ENCODE measurements around the gene CDH12.
"Not testable (repeated sequence)": the region's sequence is repeated elsewhere in the genome, so short reads cannot be mapped to it uniquely, and the experiment has no call there.

Gene CDH12

DNA sequence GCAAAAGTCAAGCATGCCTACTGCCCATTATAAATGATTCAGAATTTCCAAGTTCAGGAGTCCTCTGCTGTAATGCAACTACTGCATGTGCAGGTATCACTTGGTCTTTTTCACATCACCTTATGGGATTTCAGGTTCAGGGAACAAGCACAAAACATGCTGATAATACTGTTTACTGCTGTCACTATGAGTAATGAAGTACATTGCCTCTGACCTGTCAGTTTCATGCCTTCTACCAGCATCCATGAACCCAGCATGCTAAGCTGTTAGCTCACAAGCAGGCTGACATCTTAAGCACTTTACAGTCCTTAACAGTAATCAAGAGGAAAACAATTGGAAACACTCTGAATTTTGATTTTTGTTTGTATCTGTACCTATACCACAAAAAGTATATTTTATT lies 743.8 kb downstream of the CDH12 start:
- no peak for DNase-seq

DNA sequence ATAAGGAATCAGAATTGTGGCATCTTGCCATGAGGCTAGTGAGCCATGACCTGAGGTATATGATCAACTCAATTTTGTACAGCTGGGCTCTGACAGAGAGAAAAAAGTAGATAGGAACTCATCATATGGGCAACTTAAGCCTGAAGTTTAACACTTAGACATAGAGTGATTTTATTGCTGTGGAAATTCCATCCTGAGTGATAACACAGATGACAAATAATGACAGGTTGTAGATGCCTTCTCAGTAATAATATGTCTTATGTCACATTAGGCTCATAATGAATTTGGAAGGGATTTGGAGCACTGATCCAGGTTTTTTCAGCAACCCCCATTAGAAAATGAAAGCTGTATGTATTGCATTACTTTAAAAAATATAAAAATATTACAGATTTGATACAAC lies 744.6 kb downstream of the CDH12 start:
- DNase-seq = no peak

DNA sequence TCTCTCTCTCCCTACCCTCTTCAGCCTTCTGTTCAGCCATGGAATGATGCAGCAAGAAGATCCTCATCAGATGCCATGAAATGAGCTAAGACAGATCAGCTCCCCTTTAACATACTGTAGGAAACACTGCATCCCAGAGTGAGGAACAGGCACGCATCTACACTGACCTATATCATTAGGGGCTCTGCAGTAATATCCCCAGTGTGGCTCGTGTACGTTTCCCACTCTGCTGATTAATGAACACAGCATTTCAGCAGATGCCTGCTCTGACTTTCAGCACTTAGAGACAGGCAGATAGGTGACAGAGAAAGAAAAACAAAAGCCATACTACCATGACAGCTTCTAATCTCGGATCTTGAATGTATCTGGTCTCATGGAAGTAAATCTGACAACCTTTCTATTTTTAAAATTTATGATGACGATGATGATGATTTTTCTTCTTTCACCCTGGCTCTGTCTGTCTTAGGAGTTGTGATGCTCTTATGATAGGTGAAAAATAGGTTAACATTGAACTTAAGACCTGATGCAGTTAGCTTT lies 750.3 kb downstream of the CDH12 start:
- DNase-seq = no peak

DNA sequence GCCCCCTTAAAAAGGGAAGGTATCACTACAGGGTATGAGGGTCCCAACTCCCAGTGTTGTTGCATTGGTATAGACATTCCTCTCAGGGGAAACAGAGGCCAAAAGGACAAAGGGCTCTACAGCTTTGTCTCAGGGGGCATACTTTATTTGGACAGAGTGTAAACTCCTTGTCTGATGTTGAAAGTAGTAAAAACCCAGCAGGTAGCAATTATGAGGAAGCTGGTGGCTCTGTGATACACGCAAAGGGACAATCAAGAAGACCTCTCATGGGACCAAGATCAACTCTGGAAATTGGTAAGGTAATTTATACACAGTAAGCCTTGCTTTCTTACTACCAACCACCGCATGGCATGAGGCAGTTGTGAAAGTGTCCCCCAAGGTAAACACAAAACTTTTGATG lies 764.6 kb downstream of the CDH12 start:
- DNase-seq = no peak

DNA sequence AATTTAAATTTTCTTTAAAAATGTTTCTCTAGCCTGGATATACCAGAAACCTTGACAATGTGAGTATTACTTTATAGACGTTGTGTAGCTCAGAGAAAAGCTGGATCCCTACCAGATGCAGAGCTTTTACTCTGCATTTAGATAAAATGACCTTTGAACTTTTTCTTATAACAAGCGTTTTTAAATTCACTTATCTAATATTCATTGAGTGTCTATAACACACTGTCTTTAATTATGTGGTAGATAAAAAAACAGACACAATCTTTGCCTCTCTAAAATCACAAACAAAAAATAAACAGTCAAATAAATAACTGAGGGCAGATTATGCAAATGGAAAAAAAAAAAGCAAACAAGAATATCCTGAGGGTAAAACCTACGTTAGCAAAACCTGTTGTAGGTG lies 773.6 kb downstream of the CDH12 start:
- no peak for DNase-seq

DNA sequence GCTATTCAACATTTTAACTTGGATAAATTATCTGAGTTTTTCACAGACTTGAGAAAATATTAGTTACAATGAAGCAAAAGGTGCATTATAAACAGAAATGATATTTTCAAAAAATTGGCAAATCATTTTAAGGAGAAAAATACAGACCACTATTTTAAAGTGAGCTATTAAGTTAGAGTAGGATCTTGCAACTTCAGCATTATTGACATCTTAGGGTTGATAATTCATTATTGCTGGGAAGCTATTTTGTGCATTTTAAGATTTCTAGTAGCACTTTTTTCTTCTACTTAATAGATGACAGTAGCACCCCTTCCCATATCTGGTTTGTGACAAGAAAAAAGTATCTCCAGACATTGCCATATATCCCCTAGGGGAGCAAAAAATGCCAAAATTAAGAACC lies 774.1 kb downstream of the CDH12 start:
- DNase-seq = no peak

DNA sequence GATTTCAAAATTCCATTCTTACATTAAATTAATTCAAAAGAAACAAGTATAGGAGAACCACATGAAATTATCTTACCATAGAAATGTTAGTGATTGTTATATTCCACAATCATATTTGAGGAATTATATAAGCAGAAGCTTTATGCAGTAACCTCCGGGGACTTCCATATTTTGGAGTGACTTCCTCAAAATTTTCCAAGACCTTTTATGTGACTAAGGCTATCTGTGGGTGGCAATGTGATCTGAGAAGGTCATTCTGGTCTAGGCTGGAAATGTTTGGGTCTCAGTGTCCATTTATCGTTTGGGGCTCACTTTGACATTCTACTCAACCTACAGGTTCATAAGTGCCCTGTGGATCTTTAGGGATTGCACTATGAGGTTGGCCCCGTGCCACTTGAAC lies 776.6 kb downstream of the CDH12 start:
- DNase-seq = no peak

DNA sequence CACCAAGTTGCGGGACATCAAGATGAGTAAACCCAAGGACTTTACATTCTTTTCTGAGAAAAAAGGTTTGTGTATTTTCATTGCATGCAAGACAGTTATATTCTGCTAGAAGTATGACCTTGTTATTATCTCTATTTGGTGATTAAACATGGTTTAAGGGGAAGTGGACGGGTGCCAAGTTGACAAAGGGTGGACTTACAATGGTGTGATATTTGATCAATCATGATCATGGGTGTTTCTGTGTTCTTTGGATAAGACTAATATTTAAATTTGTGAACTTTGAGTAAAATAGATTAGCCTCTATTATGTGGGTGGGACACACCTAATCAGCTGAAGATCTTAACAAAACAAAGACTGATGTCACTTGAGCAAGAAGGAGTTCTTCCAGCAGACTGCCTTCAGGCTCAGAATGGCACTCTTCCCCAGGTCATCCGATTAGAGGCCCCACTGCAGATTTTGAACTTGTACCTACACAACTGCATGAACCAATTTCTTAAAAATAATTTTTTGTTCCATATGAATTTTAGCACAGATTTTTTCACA lies 782.9 kb downstream of the CDH12 start:
- no peak for DNase-seq

DNA sequence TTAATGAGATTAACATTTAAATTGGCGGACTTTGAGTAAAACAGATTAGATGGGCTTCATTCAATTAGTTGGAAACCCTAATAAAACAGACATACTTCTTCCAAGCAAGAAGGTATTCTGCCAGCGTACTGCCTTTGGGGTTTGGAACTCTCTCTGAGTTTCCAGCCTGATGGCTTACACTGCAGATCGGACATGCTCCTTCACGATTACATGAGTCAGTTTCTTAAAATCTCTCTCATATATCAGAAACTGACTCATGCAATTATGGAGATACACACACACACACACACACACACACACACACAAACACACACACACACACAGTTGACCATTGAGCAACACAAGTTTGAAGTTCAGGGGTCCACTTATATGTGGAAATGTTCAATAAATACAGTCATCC lies 789.4 kb downstream of the CDH12 start:
- DNase-seq = no peak

DNA sequence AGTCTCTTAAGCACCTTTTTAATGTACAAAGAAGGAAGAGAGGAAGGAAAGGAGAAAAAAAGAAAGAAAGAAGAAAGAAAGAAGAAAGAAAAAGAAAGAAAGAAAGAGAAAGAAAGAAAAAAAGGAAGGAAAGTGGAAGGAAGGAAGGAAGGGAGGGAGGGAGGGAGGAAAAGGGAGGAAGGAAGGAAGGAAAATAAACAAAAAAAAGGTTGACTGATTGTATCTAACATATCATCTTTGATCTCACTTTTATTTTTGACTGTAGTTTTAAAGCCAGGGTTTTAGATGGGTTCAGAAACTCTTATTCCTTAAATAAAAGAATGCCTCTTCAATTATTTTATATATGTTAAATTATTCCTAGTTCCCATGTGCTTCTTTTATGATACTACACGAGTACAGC lies 794.5 kb downstream of the CDH12 start:
- DNase-seq = no peak

DNA sequence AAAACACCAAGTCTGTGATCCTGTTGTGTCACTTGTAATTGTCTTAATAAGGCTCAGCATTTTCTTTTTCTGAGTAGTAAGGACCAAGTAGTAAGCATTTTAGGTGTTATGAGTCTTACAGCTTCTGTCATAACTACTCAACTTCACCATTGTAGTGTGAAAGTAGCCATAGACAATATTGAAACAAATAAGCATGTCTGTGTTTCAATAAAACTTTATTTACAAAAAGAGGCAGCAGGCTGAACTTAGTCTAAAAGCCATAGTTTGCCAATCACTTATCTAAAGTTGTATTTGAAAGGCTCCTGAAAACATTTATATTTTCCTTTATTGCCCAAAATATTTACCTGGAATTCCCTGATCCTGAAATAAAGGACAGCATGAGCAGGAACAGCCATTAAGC lies 796.1 kb downstream of the CDH12 start:
- no peak for DNase-seq

DNA sequence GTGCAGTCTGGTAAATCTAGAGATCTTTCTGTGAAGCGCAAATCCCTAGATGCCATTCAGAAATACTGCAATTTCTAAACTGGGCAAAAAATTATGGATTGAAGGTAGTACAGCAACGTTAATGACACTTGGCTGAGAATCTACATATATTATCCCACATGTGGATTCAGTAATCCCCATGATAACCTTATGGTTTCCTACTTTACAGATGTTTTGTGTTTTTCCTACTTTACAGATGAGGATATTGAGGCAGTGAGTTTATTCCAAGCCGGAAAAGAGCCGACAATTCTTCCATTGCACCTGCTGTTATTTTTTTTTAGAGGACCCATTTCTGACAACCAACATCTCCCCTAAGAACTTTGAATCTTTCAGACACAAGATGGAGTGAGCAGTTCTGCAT lies 796.5 kb downstream of the CDH12 start:
- no peak for DNase-seq

DNA sequence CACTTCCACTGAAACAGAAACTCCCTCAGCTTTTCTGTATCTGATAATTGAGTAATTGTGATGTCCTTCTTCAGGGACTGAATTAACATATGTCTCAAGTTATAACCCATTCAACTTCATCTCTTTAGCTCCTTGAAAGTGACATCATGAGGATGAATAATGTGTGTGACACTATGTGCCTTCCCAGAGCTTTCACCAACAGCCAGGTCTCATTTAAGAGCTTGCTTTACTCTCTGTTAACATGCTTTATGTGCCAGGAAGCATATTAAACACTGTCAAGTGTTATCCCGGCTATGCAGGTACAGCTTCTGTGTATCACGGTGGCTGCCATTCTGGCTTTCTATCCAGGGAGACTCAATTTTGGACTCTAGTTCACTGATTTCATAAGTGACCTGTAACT lies 799.9 kb downstream of the CDH12 start:
- no peak for DNase-seq

DNA sequence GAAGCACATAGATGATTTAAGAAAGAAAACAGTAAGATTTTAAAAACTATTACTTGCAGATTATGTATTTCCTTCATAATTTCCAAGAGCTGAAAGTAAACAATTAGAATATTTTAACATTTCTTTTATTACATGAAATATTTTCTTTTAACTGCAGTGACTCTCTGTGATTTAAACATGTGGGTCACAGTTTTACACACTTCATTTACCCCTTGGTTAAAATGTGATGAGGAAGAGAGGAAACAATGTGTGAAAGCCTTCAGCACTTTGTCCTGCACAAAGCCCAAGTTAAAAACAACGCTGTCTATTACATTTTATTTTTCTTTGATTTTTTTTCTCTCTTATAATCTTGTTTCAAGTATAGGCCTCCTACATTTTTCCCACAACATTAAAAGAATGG lies 801.3 kb downstream of the CDH12 start:
- DNase-seq = no peak

DNA sequence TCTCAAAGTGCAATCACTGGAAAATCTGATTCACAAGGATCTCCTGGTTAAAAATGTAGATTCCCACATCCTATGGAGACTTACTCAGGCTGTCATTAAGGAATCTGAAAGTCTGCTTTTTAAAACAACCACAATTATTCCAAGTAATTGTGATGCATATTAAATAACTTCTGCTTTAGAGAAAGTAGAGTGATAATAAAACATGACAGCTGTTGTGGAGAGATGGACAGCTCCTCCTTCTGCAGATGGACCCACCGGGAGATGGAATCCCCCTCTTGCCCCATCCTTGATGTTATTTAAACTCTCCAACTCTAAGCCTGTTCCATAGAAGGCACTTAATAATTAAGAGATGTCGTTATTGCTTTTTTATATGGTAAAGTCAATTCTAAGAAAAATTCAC lies 802.2 kb downstream of the CDH12 start:
- DNase-seq = no peak

DNA sequence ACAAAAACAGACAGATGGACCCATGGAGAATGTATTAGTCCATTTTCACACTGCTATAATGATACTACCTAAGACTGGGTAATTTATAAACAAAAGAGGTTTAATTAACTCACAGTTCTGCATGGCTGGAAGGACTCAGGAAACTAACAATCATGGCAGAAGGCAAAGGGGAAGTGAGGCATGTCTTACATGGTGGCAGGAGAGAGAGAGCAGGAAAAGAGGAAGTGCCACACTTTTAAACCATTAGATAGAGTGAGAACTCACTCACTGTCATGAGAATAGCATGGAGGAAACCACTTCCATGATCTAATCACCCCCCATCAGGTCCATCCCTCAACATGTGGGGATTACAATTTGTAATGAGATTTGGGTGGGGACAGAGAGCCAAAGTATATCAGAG lies 808.9 kb downstream of the CDH12 start:
- no peak for DNase-seq

DNA sequence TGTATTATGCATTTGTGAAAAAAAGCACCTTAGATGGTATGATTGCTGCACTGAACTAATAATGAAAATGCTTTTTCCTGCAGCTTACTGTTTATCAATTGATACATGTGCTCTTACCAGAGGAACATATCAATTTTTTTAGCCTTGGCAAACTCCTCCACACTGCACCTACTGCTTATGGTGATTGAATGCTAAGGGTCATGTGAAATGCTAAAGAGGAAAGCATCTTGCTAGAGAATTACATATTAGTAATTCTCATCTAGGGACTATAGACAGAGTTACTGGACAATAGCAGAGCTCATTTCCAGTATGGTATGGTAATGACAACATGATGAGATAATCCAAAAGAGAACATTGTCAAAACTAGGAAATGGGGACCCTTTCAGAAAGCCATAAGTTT lies 817.1 kb downstream of the CDH12 start:
- no peak for DNase-seq

DNA sequence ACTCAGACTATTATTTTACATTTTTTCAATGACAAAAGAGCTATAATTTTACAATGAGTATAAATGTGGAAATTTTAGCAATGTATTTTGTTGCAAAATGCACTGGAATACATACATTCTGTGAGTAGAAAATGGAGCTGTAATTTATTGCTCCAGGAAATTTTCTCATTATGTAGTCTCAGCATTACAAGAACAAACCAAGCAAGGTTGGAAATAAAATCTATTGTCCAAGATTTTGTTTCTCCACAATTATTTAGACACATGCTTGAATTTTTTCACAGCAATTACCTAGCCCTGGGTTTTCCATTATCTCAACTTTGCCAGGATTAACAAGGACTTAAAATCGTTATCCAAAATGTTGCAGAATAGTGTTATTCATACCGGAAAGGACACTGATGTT lies 820.1 kb downstream of the CDH12 start:
- DNase-seq = no peak

DNA sequence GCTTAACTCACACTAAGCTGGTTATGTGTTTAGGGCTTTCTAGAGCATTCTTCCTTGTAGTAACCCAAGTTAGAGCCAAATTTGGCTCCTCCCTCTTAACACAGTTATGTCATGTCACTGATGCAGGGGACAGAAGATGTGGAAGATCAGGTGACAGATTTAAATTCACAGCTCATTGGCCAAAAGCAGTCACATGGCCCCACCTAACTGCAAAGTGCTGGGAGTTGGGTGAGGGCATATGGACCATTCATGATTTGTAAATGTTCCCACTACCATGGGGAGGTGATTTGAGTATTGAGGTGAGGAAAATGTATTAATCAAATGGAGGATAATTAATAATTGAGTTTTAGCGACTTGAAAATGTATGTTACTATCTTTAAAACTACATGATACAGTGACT lies 829.4 kb downstream of the CDH12 start:
- no peak for DNase-seq

DNA sequence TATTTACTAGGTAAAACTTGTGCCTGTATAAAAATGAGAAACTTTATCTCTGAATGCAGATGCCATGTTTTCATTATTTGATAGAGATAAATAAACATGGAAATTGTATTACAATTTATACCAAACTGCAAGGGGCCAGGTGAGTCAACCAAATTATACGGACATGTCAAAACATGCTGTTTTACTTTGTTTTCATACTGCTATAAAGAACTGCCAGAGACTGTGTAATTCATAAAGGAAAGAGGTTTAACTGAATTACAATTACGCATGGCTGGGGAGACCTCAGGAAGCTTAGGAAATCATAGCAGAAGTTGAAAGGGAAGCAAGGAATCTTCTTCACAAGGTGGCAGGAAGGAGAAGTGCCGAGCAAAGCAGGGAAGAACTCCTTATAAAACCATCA lies 840.3 kb downstream of the CDH12 start:
- not testable (repeated sequence) for DNase-seq

DNA sequence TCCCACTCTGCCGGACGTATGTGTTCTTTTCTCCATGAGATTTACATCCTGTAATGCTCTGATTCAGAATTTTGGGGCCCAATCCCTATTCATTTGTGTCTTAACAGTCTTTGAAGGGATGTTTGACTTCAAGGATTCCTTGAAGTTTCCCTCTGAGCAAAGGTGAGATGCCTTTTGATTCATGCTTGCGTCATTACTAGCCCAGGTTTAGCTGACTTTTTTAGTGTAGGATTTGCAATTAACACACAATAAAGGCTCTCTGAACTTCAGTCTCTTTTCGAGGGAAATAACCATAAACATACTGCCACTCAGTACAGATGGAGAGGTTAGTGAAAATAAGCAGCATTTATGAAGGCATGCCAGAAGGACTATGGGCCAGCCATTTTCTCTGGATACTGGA lies 842.3 kb downstream of the CDH12 start:
- not testable (repeated sequence) for DNase-seq

DNA sequence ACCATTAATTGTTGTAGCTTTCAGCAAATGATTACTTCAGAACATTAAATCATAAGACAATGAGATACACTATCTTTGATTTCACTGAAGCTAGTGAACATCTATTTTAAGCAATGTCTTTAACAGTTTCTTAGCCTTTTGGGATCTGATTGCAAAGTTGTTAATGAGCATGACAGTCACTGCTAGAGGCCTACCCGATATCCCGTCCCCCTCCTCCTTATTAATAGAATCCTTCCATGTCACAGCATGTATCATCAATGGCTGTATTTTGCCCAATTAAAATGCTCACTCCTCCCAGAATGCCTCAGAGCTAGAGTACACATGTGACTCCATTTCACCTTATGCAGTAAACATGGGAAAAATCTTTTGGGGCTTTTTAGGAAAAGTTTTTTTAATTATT lies 852.0 kb downstream of the CDH12 start:
- not testable (repeated sequence) for DNase-seq

DNA sequence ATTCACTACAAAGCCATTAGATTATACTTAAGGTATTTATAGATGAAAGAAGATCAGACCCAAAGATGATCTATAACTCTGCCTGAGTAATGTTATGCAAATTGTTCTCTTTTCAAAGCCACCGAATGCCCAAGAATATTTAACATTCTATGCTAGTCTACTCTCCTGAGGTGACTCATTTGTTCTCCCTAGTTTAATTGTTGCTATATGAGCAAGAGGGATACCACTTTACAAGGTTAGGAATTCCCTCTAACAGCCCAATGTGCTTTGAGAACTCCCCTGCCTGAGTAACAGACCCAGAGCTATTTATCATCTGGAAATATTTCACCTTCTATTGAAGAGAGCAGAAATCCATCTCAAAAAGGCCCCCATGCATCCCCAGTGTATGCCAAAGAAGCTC lies 867.3 kb downstream of the CDH12 start:
- not testable (repeated sequence) for DNase-seq

DNA sequence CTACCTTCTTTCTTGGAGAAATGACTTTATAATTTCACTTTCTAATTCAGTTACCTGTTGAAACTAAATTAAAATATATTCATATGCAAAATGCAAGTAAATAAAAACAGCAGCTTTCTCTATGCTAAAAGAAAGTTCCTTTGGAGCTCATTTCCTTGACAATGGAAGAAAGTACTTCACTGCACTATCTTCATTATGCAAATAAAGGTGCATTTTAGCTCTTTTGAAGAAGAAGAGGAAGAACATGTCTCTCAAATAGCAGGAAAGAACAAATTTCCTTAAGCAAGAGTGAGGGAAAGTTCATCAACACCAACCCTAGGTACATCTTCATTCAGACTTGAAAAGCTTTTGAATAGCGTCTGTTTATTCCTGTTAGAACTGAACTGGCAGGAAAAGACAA lies 901.6 kb downstream of the CDH12 start:
- DNase-seq = not testable (repeated sequence)

DNA sequence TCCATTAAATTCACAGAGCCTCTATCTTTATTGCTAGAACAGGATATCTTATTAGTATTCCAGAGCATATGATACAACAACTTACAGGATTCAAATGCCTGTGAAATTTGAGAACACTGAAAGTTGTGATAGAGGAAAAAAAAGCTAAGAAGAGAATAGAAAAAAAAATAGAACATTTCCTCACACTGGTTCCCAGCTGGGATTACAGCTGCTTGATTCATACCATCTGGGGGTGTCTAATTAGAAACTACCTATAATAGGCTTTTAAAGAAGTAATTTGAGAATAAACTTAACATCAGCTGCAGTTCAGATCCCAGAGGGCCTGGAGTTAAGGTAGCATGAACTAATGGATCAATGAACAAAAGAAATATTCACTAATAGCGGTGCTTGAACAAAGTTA lies 922.0 kb downstream of the CDH12 start:
- DNase-seq = no peak
